Loucy (cell line): ENCODE results near the gene TYW1B.
"Not testable (repeated sequence)": the region's sequence is repeated elsewhere in the genome, so short reads cannot be mapped to it uniquely, and the experiment has no call there.

Experiments used
- H2AFZ ChIP-seq: fragments of 200-600 bp; sonication (generic); 2 replicates; pipeline ENCODE4 v1.6.0; 2016; ENCODE audit warnings: antibody characterized with exemption, mild to moderate bottlenecking, low read length, moderate library complexity
- H3F3A ChIP-seq: fragments of 200-600 bp; 2 replicates; pipeline ENCODE4 v1.6.0; 2016; ENCODE audit warnings: antibody characterized with exemption, low read depth, mild to moderate bottlenecking
- H3K27me3 ChIP-seq: fragments of 200-600 bp; sonication (generic); 2 replicates; pipeline ENCODE4 v1.6.1; 2014; ENCODE audit warnings: low read length, mild to moderate bottlenecking; ENCODE audit not compliant: insufficient read depth, poor library complexity, severe bottlenecking
- H3K36me3 ChIP-seq: fragments of 200-600 bp; sonication (generic); 2 replicates; pipeline ENCODE4 v1.6.1; 2016; ENCODE audit warnings: low read length; ENCODE audit not compliant: insufficient read depth
- H3K4me1 ChIP-seq: fragments of 200-600 bp; sonication (generic); 2 replicates; pipeline ENCODE4 v1.5.1; 2014; ENCODE audit warnings: low read length, mild to moderate bottlenecking; ENCODE audit not compliant: insufficient read depth, poor library complexity, severe bottlenecking
- H3K4me2 ChIP-seq: fragments of 200-600 bp; sonication (generic); 2 replicates; pipeline ENCODE4 v1.6.0; 2014; ENCODE audit warnings: antibody characterized with exemption, low read length, low read depth, mild to moderate bottlenecking; ENCODE audit not compliant: poor library complexity, severe bottlenecking
- H3K4me3 ChIP-seq: fragments of 200-600 bp; sonication (generic); 2 replicates; pipeline ENCODE4 v1.5.1; 2014; ENCODE audit warnings: low read length, mild to moderate bottlenecking, mixed read lengths; ENCODE audit not compliant: poor library complexity, severe bottlenecking
- H3K79me2 ChIP-seq: fragments of 200-600 bp; sonication (generic); 2 replicates; pipeline ENCODE4 v1.6.1; 2014; ENCODE audit warnings: low read length; ENCODE audit not compliant: insufficient read depth
- H3K9ac ChIP-seq: fragments of 200-600 bp; sonication (generic); 2 replicates; pipeline ENCODE4 v1.6.0; 2014; ENCODE audit warnings: mild to moderate bottlenecking, low read depth, low read length, moderate library complexity; ENCODE audit not compliant: poor library complexity, severe bottlenecking
- H3K9me2 ChIP-seq: fragments of 200-600 bp; sonication (generic); replicated peaks from 2 replicates; pipeline ENCODE4 v1.6.1; 2016; ENCODE audit warnings: low read depth, low read length, mixed read lengths
- H3K9me3 ChIP-seq: fragments of 200-600 bp; sonication (generic); 2 replicates; pipeline ENCODE4 v1.6.1; 2014; ENCODE audit warnings: mild to moderate bottlenecking, antibody characterized with exemption, low read length, low read depth; ENCODE audit not compliant: insufficient read depth
- H4K20me1 ChIP-seq: fragments of 200-600 bp; sonication (generic); 2 replicates; pipeline ENCODE4 v1.6.0; 2014; ENCODE audit warnings: antibody characterized with exemption, low read length, mild to moderate bottlenecking; ENCODE audit not compliant: insufficient read depth, poor library complexity, severe bottlenecking
- CTCF ChIP-seq: fragments of 200-600 bp; sonication (generic); conservative IDR thresholded peaks from 2 replicates; pipeline ENCODE4 v1.5.1; 2014; ENCODE audit warnings: mild to moderate bottlenecking, antibody characterized with exemption, low read length

TYW1B gene

GRCh38 chr7:72640740-72641139 lies 187.3 kb downstream of the TYW1B start:
- H3K9ac ChIP-seq, H2AFZ ChIP-seq, H3K4me3 ChIP-seq, H3F3A ChIP-seq, H3K79me2 ChIP-seq, H3K9me2 ChIP-seq, H3K27me3 ChIP-seq, H3K36me3 ChIP-seq, H3K9me3 ChIP-seq, H3K4me1 ChIP-seq, H3K4me2 ChIP-seq, H4K20me1 ChIP-seq: not testable (repeated sequence)

GRCh38 chr7:72635273-72635908 lies 192.6 kb downstream of the TYW1B start:
- H3F3A ChIP-seq, H2AFZ ChIP-seq, H4K20me1 ChIP-seq, H3K9ac ChIP-seq, H3K4me2 ChIP-seq, H3K79me2 ChIP-seq, H3K4me3 ChIP-seq, H3K36me3 ChIP-seq, H3K27me3 ChIP-seq, H3K4me1 ChIP-seq, H3K9me3 ChIP-seq, H3K9me2 ChIP-seq: not testable (repeated sequence)
- TF ChIP-seq CTCF, result peak; percentile 46

GRCh38 chr7:72632765-72633292 lies 195.2 kb downstream of the TYW1B start:
- not testable (repeated sequence) for H3F3A ChIP-seq, H2AFZ ChIP-seq, H3K27me3 ChIP-seq, H3K79me2 ChIP-seq, H3K9ac ChIP-seq, H3K9me3 ChIP-seq, H3K4me3 ChIP-seq, H4K20me1 ChIP-seq, H3K36me3 ChIP-seq, H3K4me2 ChIP-seq, H3K4me1 ChIP-seq, H3K9me2 ChIP-seq

- not testable (repeated sequence) for H3K79me2 ChIP-seq, H3F3A ChIP-seq, H3K4me2 ChIP-seq, H3K27me3 ChIP-seq, H3K4me1 ChIP-seq, H3K4me3 ChIP-seq, H3K36me3 ChIP-seq, H4K20me1 ChIP-seq, H2AFZ ChIP-seq, H3K9me3 ChIP-seq, H3K9me2 ChIP-seq, H3K9ac ChIP-seq
Observed at GRCh38 chr7:72628375-72628774, 199.6 kb downstream of the TYW1B start.

GRCh38 chr7:72626428-72627011 lies 201.5 kb downstream of the TYW1B start:
- not testable (repeated sequence) for H3K79me2 ChIP-seq, H3K27me3 ChIP-seq, H4K20me1 ChIP-seq, H3F3A ChIP-seq, H3K9ac ChIP-seq, H3K4me2 ChIP-seq, H3K36me3 ChIP-seq, H3K4me3 ChIP-seq, H3K4me1 ChIP-seq, H3K9me2 ChIP-seq, H2AFZ ChIP-seq, H3K9me3 ChIP-seq

GRCh38 chr7:72625721-72626423 lies 202.1 kb downstream of the TYW1B start:
- H3K4me3 ChIP-seq, H3K9ac ChIP-seq, H3K79me2 ChIP-seq, H4K20me1 ChIP-seq, H3K9me2 ChIP-seq, H3K27me3 ChIP-seq, H3K36me3 ChIP-seq, H2AFZ ChIP-seq, H3K4me2 ChIP-seq, H3F3A ChIP-seq, H3K9me3 ChIP-seq, H3K4me1 ChIP-seq: not testable (repeated sequence)
